Measurements from ENCODE around the gene WNT6.

GRCh38 chr2:218849721-218850120 lies 9.9 kb upstream of the WNT6 start:
- TF ChIP-seq CTCF (conservative IDR thresholded peaks at IDR 0.05; ENCODE audit: low read depth, low read length) (no peak), EZH2 (IDR thresholded peaks at IDR 0.05; ENCODE audit: low read length, unreplicated experiment) (no peak), EZH2phosphoT487 (IDR thresholded peaks at IDR 0.05; ENCODE audit: borderline replicate concordance, low read length) (no peak)

Data from PC-3 (cell line).